Measurements from ENCODE around the gene TEPSIN. TPM values are rescaled to one million over a fixed set of nuclear protein-coding genes. Genes with fewer than 3 reads are reported as not detected.

Gene TEPSIN
- total and polyA plus RNA-seq, 2 of the 8 experiments (the other 6 are each of a cell fraction or from before 2014, with no cell fraction given) = 22.9 to 28.0 TPM

DNA sequence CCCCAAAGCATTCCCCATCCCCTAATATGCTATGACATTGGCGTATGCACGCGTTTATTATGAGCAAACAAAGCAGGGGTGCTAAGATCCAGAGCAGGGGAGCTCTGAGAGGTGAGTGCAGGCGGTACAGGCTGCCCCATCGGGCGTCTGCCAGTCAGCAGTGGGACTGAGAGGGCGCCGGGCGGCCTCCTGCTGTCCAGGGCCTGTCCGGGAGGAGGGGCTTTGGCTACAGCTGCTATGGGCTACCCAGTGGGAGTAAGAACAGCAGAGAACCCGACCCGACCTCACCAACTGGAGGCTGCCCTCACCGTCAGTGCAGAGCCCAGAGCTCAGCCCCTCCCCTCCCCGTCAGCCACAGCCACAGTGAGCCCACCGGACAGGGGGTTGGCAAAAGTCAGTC lies 54.3 kb downstream of the TEPSIN start (continued):
- TF ChIP-seq BRCA1 (IDR thresholded peaks at IDR 0.05; ENCODE audit: low read depth, low read length) (no peak), RNF2 (IDR thresholded peaks at IDR 0.05; ENCODE audit: borderline replicate concordance, low read depth, low read length, missing control alignments, poor library complexity, severe bottlenecking) (no peak), TBP (IDR thresholded peaks at IDR 0.05; ENCODE audit: low read depth, low read length) (no peak), RBBP5 (IDR thresholded peaks at IDR 0.05; ENCODE audit: borderline replicate concordance, low read depth, low read length) (no peak), PHF8 (conservative IDR thresholded peaks at IDR 0.05; ENCODE audit: low read depth, low read length) (no peak), CBX5 (IDR thresholded peaks at IDR 0.05; ENCODE audit: low read depth, low read length) (no peak)
- TF ChIP-seq, protein P1, sequence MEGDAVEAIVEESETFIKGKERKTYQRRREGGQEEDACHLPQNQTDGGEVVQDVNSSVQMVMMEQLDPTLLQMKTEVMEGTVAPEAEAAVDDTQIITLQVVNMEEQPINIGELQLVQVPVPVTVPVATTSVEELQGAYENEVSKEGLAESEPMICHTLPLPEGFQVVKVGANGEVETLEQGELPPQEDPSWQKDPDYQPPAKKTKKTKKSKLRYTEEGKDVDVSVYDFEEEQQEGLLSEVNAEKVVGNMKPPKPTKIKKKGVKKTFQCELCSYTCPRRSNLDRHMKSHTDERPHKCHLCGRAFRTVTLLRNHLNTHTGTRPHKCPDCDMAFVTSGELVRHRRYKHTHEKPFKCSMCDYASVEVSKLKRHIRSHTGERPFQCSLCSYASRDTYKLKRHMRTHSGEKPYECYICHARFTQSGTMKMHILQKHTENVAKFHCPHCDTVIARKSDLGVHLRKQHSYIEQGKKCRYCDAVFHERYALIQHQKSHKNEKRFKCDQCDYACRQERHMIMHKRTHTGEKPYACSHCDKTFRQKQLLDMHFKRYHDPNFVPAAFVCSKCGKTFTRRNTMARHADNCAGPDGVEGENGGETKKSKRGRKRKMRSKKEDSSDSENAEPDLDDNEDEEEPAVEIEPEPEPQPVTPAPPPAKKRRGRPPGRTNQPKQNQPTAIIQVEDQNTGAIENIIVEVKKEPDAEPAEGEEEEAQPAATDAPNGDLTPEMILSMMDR (IDR thresholded peaks at IDR 0.05; ENCODE audit: control extremely low read depth in 1 of 3, insufficient read depth in 1 of 3, low read depth in 1 of 3, low read length in 3 of 3) = no peak

Measured in H1 (cell line).